ENCODE measurements around the gene KRTAP5-6.

Gene KRTAP5-6

GRCh38 chr11:1727096-1727690 is 30.2 kb downstream of the KRTAP5-6 start:
- no peaks in the 10 kb centered on the region for H3K79me2 ChIP-seq (ENCODE audit: control insufficient read depth, insufficient read depth, low read length, poor library complexity)
- no peak overlapping the region for H3K9ac ChIP-seq (ENCODE audit: low read length)
- H3K14ac ChIP-seq (ENCODE audit: low read length) = no peak overlapping the region
- no peak overlapping the region for H2AK5ac ChIP-seq (ENCODE audit: low read length)
- H4K12ac ChIP-seq (ENCODE audit: low read depth, low read length) = no peak overlapping the region
- no peak overlapping the region for H3K4me2 ChIP-seq (ENCODE audit: low read length)
- no peak overlapping the region for H2AFZ ChIP-seq (ENCODE audit: insufficient read depth, low read length, poor library complexity)
- no peak overlapping the region for H3K18ac ChIP-seq (ENCODE audit: low read length)
- peaks cover 12% of the 10 kb centered on the region for H3K9me3 ChIP-seq (ENCODE audit: insufficient read depth, low read depth, low read length)
- H3K4me3 ChIP-seq (ENCODE audit: low read depth, low read length) = no peak overlapping the region
- no peak overlapping the region for H2BK12ac ChIP-seq (ENCODE audit: low read length)
- no peaks in the 10 kb centered on the region for H3K79me1 ChIP-seq (ENCODE audit: low read length)
- H3K27me3 ChIP-seq (ENCODE audit: insufficient read depth, low read length) = no peaks in the 10 kb centered on the region
- no peak overlapping the region for H3K4ac ChIP-seq (ENCODE audit: low read depth, low read length)
- no peak overlapping the region for H3K27ac ChIP-seq (ENCODE audit: low read depth, low read length)
- no peak overlapping the region for H2BK5ac ChIP-seq (ENCODE audit: low read depth, low read length, poor library complexity)
- H3K4me1 ChIP-seq (ENCODE audit: control insufficient read depth in 1 of 2, insufficient read depth in 2 of 2, low read length in 2 of 2) = no peaks in the 10 kb centered on the region
- no peaks in the 10 kb centered on the region for H3K36me3 ChIP-seq (ENCODE audit: control insufficient read depth in 1 of 2, insufficient read depth in 2 of 2, low read length in 2 of 2)
- no peak overlapping the region for H2BK120ac ChIP-seq (ENCODE audit: insufficient read depth, low read length, poor library complexity)
- no peak overlapping the region for H4K91ac ChIP-seq (ENCODE audit: low read depth, low read length)
- no CpG with 5 or more reads among the region's 11 CpGs for WGBS (ENCODE audit: extremely low coverage, insufficient coverage, insufficient read length)
- DNase-seq = no peak
- no peak overlapping the region for H3K23ac ChIP-seq (ENCODE audit: low read length)
- no peak overlapping the region for H4K8ac ChIP-seq (ENCODE audit: low read depth, low read length)

GRCh38 chr11:1727861-1728260 is 30.9 kb downstream of the KRTAP5-6 start:
- H3K27ac ChIP-seq (ENCODE audit: low read depth, low read length) = no peak overlapping the region
- H3K14ac ChIP-seq (ENCODE audit: low read length) = no peak overlapping the region
- H4K91ac ChIP-seq (ENCODE audit: low read depth, low read length) = no peak overlapping the region
- no peaks in the 10 kb centered on the region for H3K79me1 ChIP-seq (ENCODE audit: low read length)
- H3K27me3 ChIP-seq (ENCODE audit: insufficient read depth, low read length) = no peaks in the 10 kb centered on the region
- H3K18ac ChIP-seq (ENCODE audit: low read length) = no peak overlapping the region
- no peak overlapping the region for H2BK12ac ChIP-seq (ENCODE audit: low read length)
- no peak overlapping the region for H3K9ac ChIP-seq (ENCODE audit: low read length)
- H3K4ac ChIP-seq (ENCODE audit: low read depth, low read length) = no peak overlapping the region
- no peak overlapping the region for H2BK5ac ChIP-seq (ENCODE audit: low read depth, low read length, poor library complexity)
- H2BK120ac ChIP-seq (ENCODE audit: insufficient read depth, low read length, poor library complexity) = no peak overlapping the region
- H3K36me3 ChIP-seq (ENCODE audit: control insufficient read depth in 1 of 2, insufficient read depth in 2 of 2, low read length in 2 of 2) = no peaks in the 10 kb centered on the region
- H3K79me2 ChIP-seq (ENCODE audit: control insufficient read depth, insufficient read depth, low read length, poor library complexity) = no peaks in the 10 kb centered on the region
- DNase-seq = no peak
- H3K9me3 ChIP-seq (ENCODE audit: insufficient read depth, low read depth, low read length) = peaks cover 12% of the 10 kb centered on the region
- no peak overlapping the region for H2AFZ ChIP-seq (ENCODE audit: insufficient read depth, low read length, poor library complexity)
- no peak overlapping the region for H3K4me2 ChIP-seq (ENCODE audit: low read length)
- WGBS (ENCODE audit: extremely low coverage, insufficient coverage, insufficient read length) = no CpG with 5 or more reads among the region's 9 CpGs
- H4K12ac ChIP-seq (ENCODE audit: low read depth, low read length) = no peak overlapping the region
- H3K4me1 ChIP-seq (ENCODE audit: control insufficient read depth in 1 of 2, insufficient read depth in 2 of 2, low read length in 2 of 2) = no peaks in the 10 kb centered on the region
- H2AK5ac ChIP-seq (ENCODE audit: low read length) = no peak overlapping the region
- no peak overlapping the region for H3K4me3 ChIP-seq (ENCODE audit: low read depth, low read length)
- no peak overlapping the region for H4K8ac ChIP-seq (ENCODE audit: low read depth, low read length)
- H3K23ac ChIP-seq (ENCODE audit: low read length) = no peak overlapping the region

- Histone ChIP-seq H2BK5ac (ENCODE audit: low read depth, low read length, poor library complexity) (no peak overlapping the region), H2AFZ (ENCODE audit: insufficient read depth, low read length, poor library complexity) (no peak overlapping the region), H4K91ac (ENCODE audit: low read depth, low read length) (no peak overlapping the region), H3K9ac (ENCODE audit: low read length) (no peak overlapping the region), H3K27ac (ENCODE audit: low read depth, low read length) (no peak overlapping the region), H3K9me3 (ENCODE audit: insufficient read depth, low read depth, low read length) (peaks cover 12% of the 10 kb centered on the region), H3K79me1 (ENCODE audit: low read length) (no peaks in the 10 kb centered on the region), H3K36me3 (ENCODE audit: control insufficient read depth in 1 of 2, insufficient read depth in 2 of 2, low read length in 2 of 2) (no peaks in the 10 kb centered on the region), H3K27me3 (ENCODE audit: insufficient read depth, low read length) (no peaks in the 10 kb centered on the region), H2AK5ac (ENCODE audit: low read length) (no peak overlapping the region), H3K23ac (ENCODE audit: low read length) (no peak overlapping the region), H3K14ac (ENCODE audit: low read length) (no peak overlapping the region), H2BK12ac (ENCODE audit: low read length) (no peak overlapping the region), H3K4me2 (ENCODE audit: low read length) (no peak overlapping the region), H2BK120ac (ENCODE audit: insufficient read depth, low read length, poor library complexity) (no peak overlapping the region), H4K12ac (ENCODE audit: low read depth, low read length) (no peak overlapping the region), H3K4me3 (ENCODE audit: low read depth, low read length) (no peak overlapping the region), H3K18ac (ENCODE audit: low read length) (no peak overlapping the region), H3K4ac (ENCODE audit: low read depth, low read length) (no peak overlapping the region), H3K4me1 (ENCODE audit: control insufficient read depth in 1 of 2, insufficient read depth in 2 of 2, low read length in 2 of 2) (no peaks in the 10 kb centered on the region), H4K8ac (ENCODE audit: low read depth, low read length) (no peak overlapping the region), H3K79me2 (ENCODE audit: control insufficient read depth, insufficient read depth, low read length, poor library complexity) (no peaks in the 10 kb centered on the region)
- whole genome bisulfite sequencing (ENCODE audit: extremely low coverage, insufficient coverage, insufficient read length) = no CpG with 5 or more reads among the region's 4 CpGs
- DNase-seq = no peak
These were observed 31.3 kb downstream of the KRTAP5-6 start for GRCh38 chr11:1728301-1728700.

- Histone ChIP-seq H3K18ac (ENCODE audit: low read length) (no peak overlapping the region), H3K4me2 (ENCODE audit: low read length) (no peak overlapping the region), H3K4ac (ENCODE audit: low read depth, low read length) (no peak overlapping the region), H3K27ac (ENCODE audit: low read depth, low read length) (no peak overlapping the region), H3K79me1 (ENCODE audit: low read length) (no peaks in the 10 kb centered on the region), H3K14ac (ENCODE audit: low read length) (no peak overlapping the region), H3K23ac (ENCODE audit: low read length) (no peak overlapping the region), H4K8ac (ENCODE audit: low read depth, low read length) (no peak overlapping the region), H3K9ac (ENCODE audit: low read length) (no peak overlapping the region), H3K4me3 (ENCODE audit: low read depth, low read length) (no peak overlapping the region), H3K36me3 (ENCODE audit: control insufficient read depth in 1 of 2, insufficient read depth in 2 of 2, low read length in 2 of 2) (no peaks in the 10 kb centered on the region), H3K79me2 (ENCODE audit: control insufficient read depth, insufficient read depth, low read length, poor library complexity) (no peaks in the 10 kb centered on the region), H3K4me1 (ENCODE audit: control insufficient read depth in 1 of 2, insufficient read depth in 2 of 2, low read length in 2 of 2) (no peaks in the 10 kb centered on the region), H2BK5ac (ENCODE audit: low read depth, low read length, poor library complexity) (no peak overlapping the region), H2BK12ac (ENCODE audit: low read length) (no peak overlapping the region), H2AK5ac (ENCODE audit: low read length) (no peak overlapping the region), H2BK120ac (ENCODE audit: insufficient read depth, low read length, poor library complexity) (no peak overlapping the region), H3K27me3 (ENCODE audit: insufficient read depth, low read length) (no peaks in the 10 kb centered on the region), H3K9me3 (ENCODE audit: insufficient read depth, low read depth, low read length) (peaks cover 12% of the 10 kb centered on the region), H2AFZ (ENCODE audit: insufficient read depth, low read length, poor library complexity) (no peak overlapping the region), H4K12ac (ENCODE audit: low read depth, low read length) (no peak overlapping the region), H4K91ac (ENCODE audit: low read depth, low read length) (no peak overlapping the region)
- DNase-seq = no peak
- whole genome bisulfite sequencing (ENCODE audit: extremely low coverage, insufficient coverage, insufficient read length) = no CpG with 5 or more reads among the region's 25 CpGs
These were observed 32.1 kb downstream of the KRTAP5-6 start for GRCh38 chr11:1728931-1729691.
